Vagina (tissue), 2 donors: ENCODE data around the gene CEP290. TPM values are rescaled to one million over a fixed set of nuclear protein-coding genes. Genes with fewer than 3 reads are reported as not detected.

Source experiments
- DNase-seq, 2 donors: peaks; one replicate each; pipeline ENCODE4 v3.0.0-alpha.2; 2017; ENCODE audit errors: extremely low spot score in 2 of 2
- H3K27ac ChIP-seq: fragments of 200-600 bp; sonication (generic); one replicate; pipeline ENCODE4 v1.5.1; 2019
- H3K27me3 ChIP-seq: fragments of 200-600 bp; sonication (generic); one replicate; pipeline ENCODE4 v1.5.1; 2019
- H3K36me3 ChIP-seq, 2 donors: fragments of 200-600 bp; sonication (generic); one replicate each; pipeline ENCODE4 v1.5.1; 2017 to 2019
- H3K4me1 ChIP-seq: fragments of 200-600 bp; sonication (generic); one replicate; pipeline ENCODE4 v1.5.1; 2019
- H3K4me3 ChIP-seq, 2 donors: fragments of 200-600 bp; sonication (generic); 1 replicate in 1 of 2; 2 replicates in 1 of 2; pipeline ENCODE4 v1.5.1; 2016 to 2019
- H3K9me3 ChIP-seq: fragments of 200-600 bp; sonication (generic); one replicate; pipeline ENCODE4 v1.5.1; 2019
- POLR2A ChIP-seq, 2 donors: fragments of 450-650 bp; IDR thresholded peaks; one replicate each; pipeline ENCODE4 v1.6.1; 2017; ENCODE audit warnings: antibody characterized with exemption in 2 of 2, mild to moderate bottlenecking in 2 of 2, moderate library complexity in 2 of 2
- POLR2AphosphoS5 ChIP-seq, 2 donors: sonication (generic); formaldehyde crosslinking; IDR thresholded peaks; one replicate each; pipeline ENCODE4 v1.9.0; 2017; ENCODE audit warnings: antibody characterized with exemption in 2 of 2, mild to moderate bottlenecking in 2 of 2, low read depth in 1 of 2; ENCODE audit not compliant: insufficient read depth in 1 of 2
- intact Hi-C: fragments of 100-400 bp; cut with DNase I; formaldehyde crosslinking; loops from one replicate; pipeline ENCODE4 v1.15.1; 2023
- total RNA-seq: library from RNA; depleted of rRNA; stranded (reverse); fragments of >200 nt; gene quantifications from one replicate; pipeline ENCODE4 v1.2.3, GENCODE V29; 2016
- TF ChIP-seq, protein P1 (sequence below), 3 experiments: fragments of 450-650 bp in 2 of 3; fragments of 200-600 bp in 1 of 3; sonication (generic) in 1 of 3; IDR thresholded peaks; one replicate each; pipeline ENCODE4 v1.5.1; 2017 to 2019; ENCODE audit warnings: antibody characterized with exemption in 3 of 3, mild to moderate bottlenecking in 2 of 3, moderate library complexity in 2 of 3

The CEP290 gene
- total RNA-seq, 1 donor from 2014 or later = 16.2 TPM

GRCh38 chr12:88067301-88067700 lies 74.6 kb downstream of the CEP290 start:
- Histone ChIP-seq H3K9me3 (no peaks in the 10 kb centered on the region), H3K27me3 (no peaks in the 10 kb centered on the region), H3K36me3 (no peaks in the 10 kb centered on the region), H3K27ac (no peak overlapping the region), H3K4me3 (no peak overlapping the region), H3K4me1 (no peaks in the 10 kb centered on the region)
- no peak for TF ChIP-seq POLR2AphosphoS5 (IDR thresholded peaks at IDR 0.05; ENCODE audit: insufficient read depth in 1 of 2, low read depth in 1 of 2)
- no peak for TF ChIP-seq POLR2A (IDR thresholded peaks at IDR 0.05)
- TF ChIP-seq, protein P1, sequence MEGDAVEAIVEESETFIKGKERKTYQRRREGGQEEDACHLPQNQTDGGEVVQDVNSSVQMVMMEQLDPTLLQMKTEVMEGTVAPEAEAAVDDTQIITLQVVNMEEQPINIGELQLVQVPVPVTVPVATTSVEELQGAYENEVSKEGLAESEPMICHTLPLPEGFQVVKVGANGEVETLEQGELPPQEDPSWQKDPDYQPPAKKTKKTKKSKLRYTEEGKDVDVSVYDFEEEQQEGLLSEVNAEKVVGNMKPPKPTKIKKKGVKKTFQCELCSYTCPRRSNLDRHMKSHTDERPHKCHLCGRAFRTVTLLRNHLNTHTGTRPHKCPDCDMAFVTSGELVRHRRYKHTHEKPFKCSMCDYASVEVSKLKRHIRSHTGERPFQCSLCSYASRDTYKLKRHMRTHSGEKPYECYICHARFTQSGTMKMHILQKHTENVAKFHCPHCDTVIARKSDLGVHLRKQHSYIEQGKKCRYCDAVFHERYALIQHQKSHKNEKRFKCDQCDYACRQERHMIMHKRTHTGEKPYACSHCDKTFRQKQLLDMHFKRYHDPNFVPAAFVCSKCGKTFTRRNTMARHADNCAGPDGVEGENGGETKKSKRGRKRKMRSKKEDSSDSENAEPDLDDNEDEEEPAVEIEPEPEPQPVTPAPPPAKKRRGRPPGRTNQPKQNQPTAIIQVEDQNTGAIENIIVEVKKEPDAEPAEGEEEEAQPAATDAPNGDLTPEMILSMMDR (IDR thresholded peaks at IDR 0.05) = no peak
- intact Hi-C loops = no loop called here
- DNase-seq = no peak

- H3K27ac ChIP-seq = no peak overlapping the region
- H3K9me3 ChIP-seq = no peaks in the 10 kb centered on the region
- H3K36me3 ChIP-seq = no peaks in the 10 kb centered on the region
- DNase-seq = no peak
- H3K4me1 ChIP-seq = no peaks in the 10 kb centered on the region
- H3K27me3 ChIP-seq = no peaks in the 10 kb centered on the region
- TF ChIP-seq POLR2A (IDR thresholded peaks at IDR 0.05) = no peak
- TF ChIP-seq POLR2AphosphoS5 (IDR thresholded peaks at IDR 0.05; ENCODE audit: insufficient read depth in 1 of 2, low read depth in 1 of 2) = no peak
- TF ChIP-seq, protein P1 (IDR thresholded peaks at IDR 0.05) = no peak
- intact Hi-C loops = no loop called here
- H3K4me3 ChIP-seq = no peak overlapping the region
Measured at GRCh38 chr12:88063375-88063774, 78.5 kb downstream of the CEP290 start.

GRCh38 chr12:88062474-88062873 lies 79.4 kb downstream of the CEP290 start:
- H3K27ac ChIP-seq = no peak overlapping the region
- H3K4me3 ChIP-seq = no peak overlapping the region
- no peaks in the 10 kb centered on the region for H3K9me3 ChIP-seq
- intact Hi-C loops = no loop called here
- no peaks in the 10 kb centered on the region for H3K27me3 ChIP-seq
- no peak for DNase-seq
- H3K4me1 ChIP-seq = no peaks in the 10 kb centered on the region
- H3K36me3 ChIP-seq = no peaks in the 10 kb centered on the region
- TF ChIP-seq, protein P1 (IDR thresholded peaks at IDR 0.05) = no peak

GRCh38 chr12:88058719-88059077 lies 83.2 kb downstream of the CEP290 start:
- Histone ChIP-seq H3K4me1 (no peaks in the 10 kb centered on the region), H3K27me3 (no peaks in the 10 kb centered on the region), H3K27ac (no peak overlapping the region), H3K4me3 (no peak overlapping the region), H3K9me3 (no peaks in the 10 kb centered on the region), H3K36me3 (peaks cover 0 to 8% of the 10 kb centered on the region in 2 donors)
- intact Hi-C loops = no loop called here
- TF ChIP-seq, protein P1 (IDR thresholded peaks at IDR 0.05) = no peak
- TF ChIP-seq POLR2AphosphoS5 (IDR thresholded peaks at IDR 0.05; ENCODE audit: insufficient read depth in 1 of 2, low read depth in 1 of 2) (no peak), POLR2A (IDR thresholded peaks at IDR 0.05) (no peak)
- no peak for DNase-seq

GRCh38 chr12:88057994-88058718 lies 83.7 kb downstream of the CEP290 start:
- no peak overlapping the region for H3K4me3 ChIP-seq
- no peak overlapping the region for H3K27ac ChIP-seq
- intact Hi-C loops = no loop called here
- no peaks in the 10 kb centered on the region for H3K9me3 ChIP-seq
- no peak for DNase-seq
- H3K36me3 ChIP-seq = peaks cover 0 to 8% of the 10 kb centered on the region in 2 donors
- H3K27me3 ChIP-seq = no peaks in the 10 kb centered on the region
- H3K4me1 ChIP-seq = no peaks in the 10 kb centered on the region
- TF ChIP-seq, protein P1 (IDR thresholded peaks at IDR 0.05) = no peak
- TF ChIP-seq POLR2A (IDR thresholded peaks at IDR 0.05) (no peak), POLR2AphosphoS5 (IDR thresholded peaks at IDR 0.05; ENCODE audit: insufficient read depth in 1 of 2, low read depth in 1 of 2) (no peak)
